ENCODE data around the gene PIRT.

Gene PIRT

GRCh38 chr17:10789694-10790271 is 48.1 kb downstream of the PIRT start:
- peak; percentile 27 for DNase-seq (ENCODE audit: low read depth, low spot score)

GRCh38 chr17:10787306-10788045 is 50.4 kb downstream of the PIRT start:
- DNase-seq (ENCODE audit: low read depth, low spot score), result no peak

GRCh38 chr17:10785295-10785694 is 52.6 kb downstream of the PIRT start:
- DNase-seq (ENCODE audit: low read depth, low spot score), result no peak

- DNase-seq (ENCODE audit: low read depth, low spot score), result no peak
Observed at GRCh38 chr17:10779609-10780008, 58.3 kb downstream of the PIRT start.

GRCh38 chr17:10777890-10778289 is 60.0 kb downstream of the PIRT start:
- DNase-seq (ENCODE audit: low read depth, low spot score), result no peak

GRCh38 chr17:10777131-10777807 is 60.6 kb downstream of the PIRT start:
- no peak for DNase-seq (ENCODE audit: low read depth, low spot score)

- no peak for DNase-seq (ENCODE audit: low read depth, low spot score)
Observed at GRCh38 chr17:10776381-10776780, 61.5 kb downstream of the PIRT start.

- DNase-seq (ENCODE audit: low read depth, low spot score), result no peak
Observed at GRCh38 chr17:10775740-10776356, 62.0 kb downstream of the PIRT start.

GRCh38 chr17:10775058-10775457 is 62.8 kb downstream of the PIRT start:
- no peak for DNase-seq (ENCODE audit: low read depth, low spot score)

GRCh38 chr17:10773391-10773790 is 64.5 kb downstream of the PIRT start:
- DNase-seq (ENCODE audit: low read depth, low spot score), result no peak

All from astrocyte of the hippocampus (primary cell).